Measurements from ENCODE around the gene PARP15.
"Not testable (repeated sequence)": the region's sequence is repeated elsewhere in the genome, so short reads cannot be mapped to it uniquely, and the experiment has no call there.

Gene PARP15

GRCh38 chr3:122668930-122669730, 91.7 kb downstream of the PARP15 start:
- DNase-seq (ENCODE audit: low spot score), result no peak

- no peak for DNase-seq (ENCODE audit: low spot score)
These were observed 94.1 kb downstream of the PARP15 start for GRCh38 chr3:122671553-122671952.

GRCh38 chr3:122674339-122674738, 96.9 kb downstream of the PARP15 start:
- DNase-seq (ENCODE audit: low spot score), result no peak

- no peak for DNase-seq (ENCODE audit: low spot score)
These were observed 99.3 kb downstream of the PARP15 start for GRCh38 chr3:122676759-122677158.

GRCh38 chr3:122677216-122677615, 99.8 kb downstream of the PARP15 start:
- DNase-seq (ENCODE audit: low spot score), result no peak

GRCh38 chr3:122678506-122678905, 101.1 kb downstream of the PARP15 start:
- DNase-seq (ENCODE audit: low spot score), result no peak

GRCh38 chr3:122679085-122679881, 101.8 kb downstream of the PARP15 start:
- peak; percentile 52 for DNase-seq (ENCODE audit: low spot score)

- DNase-seq (ENCODE audit: low spot score), result peak; percentile 32
These were observed 102.5 kb downstream of the PARP15 start for GRCh38 chr3:122679882-122680474.

- DNase-seq (ENCODE audit: low spot score), result peak; percentile 23
These were observed 103.2 kb downstream of the PARP15 start, which contains the start of gene PARP14 for GRCh38 chr3:122680475-122681283. PARP14 (plus strand) TSS chr3:122680839; CDS start chr3:122680884, 45 bp downstream.

GRCh38 chr3:122681284-122681973, 104.0 kb downstream of the PARP15 start:
- no peak for DNase-seq (ENCODE audit: low spot score)

GRCh38 chr3:122681974-122682409, 104.5 kb downstream of the PARP15 start:
- DNase-seq (ENCODE audit: low spot score), result no peak

GRCh38 chr3:122682778-122683411, 105.4 kb downstream of the PARP15 start:
- DNase-seq (ENCODE audit: low spot score), result not testable (repeated sequence)

- no peak for DNase-seq (ENCODE audit: low spot score)
These were observed 109.8 kb downstream of the PARP15 start for GRCh38 chr3:122687298-122687697.

Data from HuH-7.5 (cell line).